ENCODE data around the gene INPP5A.

GRCh38 chr10:132749371-132749795 lies 211.8 kb downstream of the INPP5A start:
- TF ChIP-seq YY1 (IDR thresholded peaks at IDR 0.05; ENCODE audit: insufficient read depth, insufficient read length) (no peak), SUZ12 (IDR thresholded peaks at IDR 0.05; ENCODE audit: extremely low read depth, insufficient read depth, insufficient read length) (no peak), ZNF274 (IDR thresholded peaks at IDR 0.05; ENCODE audit: low read depth, low read length) (no peak)
